ENCODE data around the gene BCAS1. TPM values are rescaled to one million over a fixed set of nuclear protein-coding genes. Genes with fewer than 3 reads are reported as not detected.

The BCAS1 gene
- total RNA-seq, 2 donors from 2014 or later: 32.0 to 58.6 TPM

GRCh38 chr20:54115172-54115854, 44.9 kb upstream of the BCAS1 start:
- TF ChIP-seq CTCF (IDR thresholded peaks at IDR 0.05) (no peak), POLR2AphosphoS5 (IDR thresholded peaks at IDR 0.05) (no peak), POLR2A (IDR thresholded peaks at IDR 0.05) (no peak)
- H3K4me1 ChIP-seq (replicated peaks): no peaks in the 10 kb centered on the region
- 69% methylated on average over 15 of the region's 15 CpGs for WGBS
- no peaks in the 10 kb centered on the region for H3K27me3 ChIP-seq (replicated peaks; ENCODE audit: insufficient read depth)
- no peaks in the 10 kb centered on the region for H3K9me3 ChIP-seq
- intact Hi-C loops (cut with DNase I): no loop called here
- no peak overlapping the region for H3K4me3 ChIP-seq
- H3K27ac ChIP-seq: no peak overlapping the region
- H3K36me3 ChIP-seq: no peaks in the 10 kb centered on the region
- no peak for DNase-seq (ENCODE audit: low spot score)

GRCh38 chr20:54114109-54114508, 43.7 kb upstream of the BCAS1 start:
- no peaks in the 10 kb centered on the region for H3K36me3 ChIP-seq
- no peak for DNase-seq (ENCODE audit: low spot score)
- H3K9me3 ChIP-seq: no peaks in the 10 kb centered on the region
- WGBS: 66% methylated on average over 2 of the region's 2 CpGs
- H3K27ac ChIP-seq: no peak overlapping the region
- H3K4me3 ChIP-seq: no peak overlapping the region
- no peaks in the 10 kb centered on the region for H3K4me1 ChIP-seq (replicated peaks)
- intact Hi-C loops (cut with DNase I): no loop called here
- no peaks in the 10 kb centered on the region for H3K27me3 ChIP-seq (replicated peaks; ENCODE audit: insufficient read depth)
- TF ChIP-seq CTCF (IDR thresholded peaks at IDR 0.05) (no peak), POLR2A (IDR thresholded peaks at IDR 0.05) (no peak), POLR2AphosphoS5 (IDR thresholded peaks at IDR 0.05) (no peak)

GRCh38 chr20:54113566-54113965, 43.2 kb upstream of the BCAS1 start:
- H3K36me3 ChIP-seq: no peaks in the 10 kb centered on the region
- no peak for DNase-seq (ENCODE audit: low spot score)
- no peak overlapping the region for H3K4me3 ChIP-seq
- TF ChIP-seq CTCF (IDR thresholded peaks at IDR 0.05): no peak
- TF ChIP-seq POLR2A (IDR thresholded peaks at IDR 0.05): no peak
- no peak for TF ChIP-seq POLR2AphosphoS5 (IDR thresholded peaks at IDR 0.05)
- no peaks in the 10 kb centered on the region for H3K9me3 ChIP-seq
- intact Hi-C loops (cut with DNase I): no loop called here
- WGBS: 92% methylated on average over 2 of the region's 2 CpGs
- no peak overlapping the region for H3K27ac ChIP-seq
- no peaks in the 10 kb centered on the region for H3K27me3 ChIP-seq (replicated peaks; ENCODE audit: insufficient read depth)
- H3K4me1 ChIP-seq (replicated peaks): no peaks in the 10 kb centered on the region

- Histone ChIP-seq H3K27ac (no peak overlapping the region), H3K4me1 (replicated peaks) (no peaks in the 10 kb centered on the region), H3K9me3 (no peaks in the 10 kb centered on the region), H3K27me3 (replicated peaks; ENCODE audit: insufficient read depth) (no peaks in the 10 kb centered on the region), H3K36me3 (no peaks in the 10 kb centered on the region), H3K4me3 (no peak overlapping the region)
- TF ChIP-seq CTCF (IDR thresholded peaks at IDR 0.05) (no peak), POLR2AphosphoS5 (IDR thresholded peaks at IDR 0.05) (no peak), POLR2A (IDR thresholded peaks at IDR 0.05) (no peak)
- intact Hi-C loops (cut with DNase I): no loop called here
- peak; percentile 43 for DNase-seq (ENCODE audit: low spot score)
- WGBS: 85% methylated on average over 4 of the region's 4 CpGs
Measured at GRCh38 chr20:54112221-54112884, 42.0 kb upstream of the BCAS1 start.

GRCh38 chr20:54111460-54111859, 41.1 kb upstream of the BCAS1 start:
- Histone ChIP-seq H3K27ac (no peak overlapping the region), H3K4me3 (no peak overlapping the region), H3K36me3 (no peaks in the 10 kb centered on the region), H3K27me3 (replicated peaks; ENCODE audit: insufficient read depth) (no peaks in the 10 kb centered on the region), H3K4me1 (replicated peaks) (no peaks in the 10 kb centered on the region), H3K9me3 (no peaks in the 10 kb centered on the region)
- DNase-seq (ENCODE audit: low spot score): no peak
- TF ChIP-seq POLR2AphosphoS5 (IDR thresholded peaks at IDR 0.05): no peak
- TF ChIP-seq POLR2A (IDR thresholded peaks at IDR 0.05): no peak
- TF ChIP-seq CTCF (IDR thresholded peaks at IDR 0.05): no peak
- 90% methylated on average over 2 of the region's 2 CpGs for WGBS
- intact Hi-C loops (cut with DNase I): no loop called here

Measured in prostate gland (tissue), 2 donors.